Left renal pelvis (tissue), 4 donors: ENCODE results near the gene TMEM209. TPM values are rescaled to one million over a fixed set of nuclear protein-coding genes. Genes with fewer than 3 reads are reported as not detected.
"Not testable (repeated sequence)": the region's sequence is repeated elsewhere in the genome, so short reads cannot be mapped to it uniquely, and the experiment has no call there.

Experiments
- DNase-seq, 4 donors: peaks; one replicate each; pipeline ENCODE4 v3.0.0-alpha.2; 2013; ENCODE audit warnings: low read depth in 4 of 4, low spot score in 3 of 4
- polyA plus RNA-seq, 4 donors: library from polyadenylated mRNA; unstranded; fragments of 120-200 nt; gene quantifications; one replicate each; pipeline ENCODE4 v1.2.1, GENCODE V29; 2013; ENCODE audit not compliant: insufficient read length in 4 of 4

The TMEM209 gene
- 10 to 100 TPM; 17.1 to 31.0 (median 28.8) TPM for polyA plus RNA-seq

DNA sequence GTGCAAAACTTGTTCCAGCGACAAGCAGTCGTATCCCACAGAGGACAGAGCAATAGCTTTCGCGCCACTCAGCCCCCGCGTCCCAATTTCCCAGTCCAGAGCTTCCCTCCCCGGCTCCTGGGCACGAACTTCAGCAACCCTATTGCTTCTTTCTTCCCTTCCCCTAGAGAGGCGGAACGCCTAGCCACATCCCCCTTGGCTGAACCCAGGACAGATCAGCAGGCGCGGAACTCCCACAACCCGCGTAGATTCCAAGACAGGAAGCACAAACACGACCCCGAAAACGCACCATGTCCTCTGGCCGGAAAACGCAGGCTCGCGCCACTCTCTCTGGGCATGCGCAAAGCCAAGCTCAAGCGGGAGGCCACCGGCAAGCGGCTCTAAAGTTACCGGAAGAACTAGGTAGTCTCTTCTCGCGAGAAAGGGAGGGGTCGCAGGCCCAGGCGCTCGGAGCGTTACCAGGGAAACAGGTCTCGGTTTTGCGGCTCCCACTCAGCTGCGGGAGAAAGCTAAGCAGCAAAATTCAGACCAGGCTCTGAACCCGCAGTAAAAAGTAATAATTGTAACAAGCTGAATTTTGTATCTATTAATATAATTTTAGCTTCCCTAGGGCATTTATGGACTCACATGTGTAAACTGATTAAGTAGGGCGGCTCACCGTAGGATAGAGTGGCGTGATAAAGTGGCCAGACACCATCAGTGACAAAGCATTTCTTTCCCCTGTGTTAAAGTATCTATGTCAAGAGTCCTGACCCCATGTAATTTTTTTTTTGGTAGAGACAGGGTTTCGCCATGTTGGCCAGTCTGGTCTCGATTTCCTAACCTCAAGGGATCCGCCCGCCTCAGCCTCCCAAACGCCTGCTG is at the start of gene TMEM209:
Gene TMEM209, minus strand, starts transcription at position 323 of the 864 bp plus-strand sequence. Its CDS starts 31 bp downstream, at position 292.
- DNase-seq = peak; percentile 96 to 98 (median 97)

DNA sequence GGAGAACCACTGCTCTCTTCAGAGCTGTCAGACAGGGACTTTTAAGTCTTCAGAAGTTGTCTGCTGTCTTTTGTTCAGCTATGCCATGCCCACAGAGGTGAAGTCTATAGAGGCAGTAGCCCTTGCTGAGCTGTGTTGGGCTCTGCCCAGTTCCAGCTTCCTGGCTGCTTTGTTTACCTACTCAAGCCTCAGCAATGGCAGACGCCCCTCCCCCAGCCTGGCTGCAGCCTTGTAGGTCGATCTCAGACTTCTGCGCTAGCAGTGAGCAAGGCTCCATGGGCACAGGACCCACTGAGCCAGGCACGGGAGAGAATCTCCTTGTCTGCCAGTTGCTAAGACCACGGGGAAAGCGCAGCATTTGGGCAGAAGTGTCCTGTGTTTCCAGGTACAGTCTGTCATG is 49.3 kb upstream of the TMEM209 start:
- no peak for DNase-seq

GRCh38 chr7:130249626-130250025 is 44.4 kb upstream of the TMEM209 start:
- DNase-seq = not testable (repeated sequence)

GRCh38 chr7:130248842-130249241 is 43.6 kb upstream of the TMEM209 start:
- not testable (repeated sequence) for DNase-seq

DNA sequence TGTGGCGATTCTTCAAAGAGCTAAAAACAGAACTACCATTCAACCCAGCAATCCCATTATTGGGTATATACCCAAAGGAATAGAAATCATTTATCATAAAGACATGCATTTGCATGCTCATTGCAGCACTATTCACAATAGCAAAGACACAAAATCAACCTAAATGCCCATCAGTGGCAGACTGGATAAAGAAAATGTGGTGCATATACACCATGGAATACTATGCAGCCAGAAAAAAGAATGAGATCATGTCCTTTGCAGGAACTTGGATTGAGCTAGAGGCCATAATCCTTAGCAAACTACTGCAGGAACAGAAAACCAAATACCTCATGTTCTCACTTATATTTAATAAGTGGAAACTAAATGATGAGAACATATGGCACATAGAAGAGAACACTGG is 41.3 kb upstream of the TMEM209 start:
- DNase-seq = not testable (repeated sequence)

- not testable (repeated sequence) for DNase-seq
Observed at GRCh38 chr7:130243486-130243885, 38.3 kb upstream of the TMEM209 start.

DNA sequence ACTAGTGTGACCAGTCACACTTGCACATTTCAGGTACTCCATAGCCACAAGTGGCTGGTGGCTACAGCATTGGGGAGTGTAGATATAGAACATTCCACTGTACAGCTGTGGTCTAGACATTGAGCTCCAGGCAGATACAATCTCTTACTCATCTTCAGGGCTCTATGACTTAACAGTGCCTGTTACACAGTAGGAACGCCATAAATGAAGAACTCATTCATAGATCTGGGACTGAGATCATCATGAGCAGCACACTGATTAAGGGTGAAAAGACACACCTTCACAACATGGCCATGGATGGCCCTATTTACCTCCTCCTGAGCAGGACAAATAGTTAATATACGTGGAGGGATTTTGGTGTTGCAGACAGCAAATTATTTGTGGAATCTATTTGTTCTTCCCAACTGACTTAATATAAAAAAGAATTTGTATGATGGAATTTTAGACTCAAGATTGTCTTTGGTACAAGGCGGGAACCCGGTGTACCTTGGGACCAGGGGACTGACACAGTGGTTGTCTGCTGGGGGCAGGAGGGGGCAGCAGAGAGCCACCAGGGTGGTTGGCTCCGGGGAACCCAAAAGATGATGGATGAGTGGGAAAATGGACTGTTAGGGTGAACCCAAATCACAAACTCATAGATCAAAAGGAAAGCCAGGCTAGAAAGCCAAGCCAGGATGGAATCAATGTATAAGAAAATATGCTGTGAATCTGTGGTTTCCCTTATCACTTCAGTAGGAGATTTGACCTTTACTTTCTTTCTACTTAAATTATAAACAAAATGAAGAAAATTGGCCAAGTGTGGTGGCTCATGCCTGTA is 37.2 kb upstream of the TMEM209 start:
- no peak for DNase-seq

DNA sequence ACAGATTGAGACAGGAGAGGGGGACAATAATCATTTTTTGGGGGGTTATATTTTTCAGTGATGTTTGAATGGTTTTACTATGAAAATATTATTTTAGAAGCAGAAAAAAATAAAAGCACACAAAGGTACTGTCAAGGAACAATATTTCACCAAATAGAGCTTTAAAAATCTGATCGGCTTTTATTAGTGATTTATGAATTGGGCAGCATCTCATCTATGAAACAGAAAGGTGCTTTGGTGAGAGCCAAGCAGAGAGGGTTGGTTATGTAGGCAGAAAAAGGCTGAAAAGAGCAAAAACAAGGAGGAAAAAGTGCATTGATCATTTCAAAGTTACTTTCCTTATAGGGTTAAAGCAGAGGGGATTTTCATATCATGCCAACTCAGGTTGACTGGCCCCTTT is 35.0 kb upstream of the TMEM209 start:
- DNase-seq = no peak

GRCh38 chr7:130236361-130236760 is 31.2 kb upstream of the TMEM209 start:
- not testable (repeated sequence) for DNase-seq

DNA sequence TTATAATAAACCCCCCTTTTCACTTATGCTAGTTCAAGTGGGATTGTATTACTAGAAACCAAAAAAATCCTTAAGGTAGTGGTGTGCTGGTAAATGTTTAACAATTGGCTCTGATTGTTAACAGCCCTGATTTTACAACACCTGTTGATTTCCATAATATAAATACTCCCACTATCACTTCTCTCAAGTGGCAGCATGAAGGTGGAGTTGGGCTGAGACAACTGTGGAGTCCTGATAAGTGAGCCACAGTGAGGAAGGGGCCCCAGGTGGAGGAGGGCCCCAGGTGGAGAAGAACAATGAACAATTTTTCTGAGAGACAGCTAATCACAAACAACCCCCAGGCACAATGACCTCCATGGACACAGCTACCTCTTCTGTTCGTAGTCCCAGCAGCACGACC is 28.9 kb upstream of the TMEM209 start:
- no peak for DNase-seq

GRCh38 chr7:130232209-130232608 is 27.0 kb upstream of the TMEM209 start:
- DNase-seq = no peak

- no peak for DNase-seq
Observed at GRCh38 chr7:130231792-130232191, 26.6 kb upstream of the TMEM209 start.

DNA sequence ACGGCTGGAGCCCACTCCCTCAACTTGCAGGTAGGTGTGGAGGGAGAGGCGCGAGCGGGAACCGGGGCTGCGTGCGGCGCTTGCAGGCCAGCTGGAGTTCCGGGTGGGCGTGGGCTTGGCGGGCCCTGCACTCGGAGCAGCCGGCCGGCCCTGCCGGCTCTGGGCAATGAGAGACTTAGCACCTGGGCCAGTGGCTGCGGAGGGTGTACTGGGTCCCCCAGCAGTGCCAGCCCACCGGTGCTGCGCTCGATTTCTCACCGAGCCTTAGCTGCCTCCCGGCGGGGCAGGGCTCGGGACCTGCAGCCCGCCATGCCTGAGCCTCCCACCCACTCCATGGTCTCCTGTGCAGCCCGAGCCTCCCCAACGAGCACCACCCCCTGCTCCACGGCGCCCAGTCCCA is 24.8 kb upstream of the TMEM209 start:
- DNase-seq = not testable (repeated sequence)

DNA sequence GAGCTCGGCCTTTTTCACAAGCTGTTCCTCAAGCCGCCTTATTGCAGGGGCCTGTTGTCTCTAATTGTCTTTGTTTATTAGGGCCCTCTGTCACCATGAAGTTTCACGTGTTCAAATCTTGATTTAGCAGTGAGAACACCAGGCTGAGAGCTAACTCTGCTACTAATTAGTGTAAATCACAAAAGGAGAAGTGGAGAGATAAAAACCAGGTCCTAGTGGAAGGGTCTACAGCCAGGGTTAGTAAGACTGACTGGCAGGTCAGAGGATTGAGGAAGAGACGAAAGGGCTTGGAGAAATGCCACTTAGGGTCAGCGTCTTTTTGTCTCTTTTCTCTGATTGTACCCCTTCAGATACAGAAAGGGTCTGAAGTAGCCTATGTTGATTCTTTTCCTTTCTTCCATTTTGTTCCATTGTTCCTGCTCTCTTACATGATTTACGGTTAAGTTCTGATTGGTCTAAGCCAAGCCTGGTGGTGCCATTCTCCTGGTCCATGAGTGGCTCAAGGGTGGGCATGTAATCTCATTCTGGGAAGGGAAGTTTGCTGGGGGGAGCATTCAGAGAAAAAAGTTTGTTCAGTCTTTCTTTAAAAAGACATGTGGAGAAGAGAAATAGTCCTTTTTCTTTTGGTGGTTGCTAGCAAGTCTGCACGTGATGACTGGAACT is 23.8 kb upstream of the TMEM209 start:
- no peak for DNase-seq

DNA sequence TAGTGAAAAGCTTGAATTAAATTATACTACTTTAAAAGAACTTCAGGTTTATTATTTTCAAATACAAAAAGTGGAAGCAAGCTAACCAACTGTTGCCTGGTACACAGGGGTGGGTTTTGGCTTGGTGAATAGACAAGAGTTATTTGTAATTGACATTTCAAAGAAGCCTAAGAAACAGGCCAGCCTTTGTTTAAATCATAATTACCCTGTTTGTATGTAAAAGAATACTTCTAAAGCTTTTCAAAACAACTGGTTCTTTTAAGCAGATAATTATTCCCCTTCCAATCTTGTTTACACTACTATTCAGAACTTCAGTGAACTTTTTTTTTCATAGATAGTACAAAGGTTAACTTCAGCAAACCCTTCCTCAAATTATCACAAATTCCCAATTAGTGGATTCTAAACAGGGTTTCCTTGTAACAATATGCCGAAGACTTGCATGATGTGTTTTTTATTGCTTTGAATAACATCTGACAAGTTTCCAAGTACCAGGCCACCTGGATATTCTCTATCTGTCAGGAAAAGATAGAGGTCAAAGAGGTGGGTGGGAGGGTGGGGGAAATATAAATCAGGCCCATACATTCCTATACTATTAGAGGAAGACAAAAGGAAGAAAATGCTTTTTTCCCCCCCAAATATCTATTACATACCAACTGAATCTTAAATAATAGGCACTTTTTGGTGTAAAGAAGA is 22.8 kb upstream of the TMEM209 start:
- no peak for DNase-seq

GRCh38 chr7:130226333-130226732 is 21.1 kb upstream of the TMEM209 start:
- DNase-seq = no peak

GRCh38 chr7:130224923-130225322 is 19.7 kb upstream of the TMEM209 start:
- DNase-seq = not testable (repeated sequence)

- DNase-seq = no peak
Observed at GRCh38 chr7:130224210-130224609, 19.0 kb upstream of the TMEM209 start.

GRCh38 chr7:130223646-130224045 is 18.4 kb upstream of the TMEM209 start:
- DNase-seq = no peak

- no peak for DNase-seq
Observed at GRCh38 chr7:130221746-130222145, 16.5 kb upstream of the TMEM209 start.
